Smooth muscle cell (in vitro differentiated cells): Measurements from ENCODE around the gene TAF1. TPM values are rescaled to one million over a fixed set of nuclear protein-coding genes. Genes with fewer than 3 reads are reported as not detected.
"Not testable (repeated sequence)": the region's sequence is repeated elsewhere in the genome, so short reads cannot be mapped to it uniquely, and the experiment has no call there.

Source experiments
- DNase-seq: peaks from one replicate; lab custom pipeline; 2025; ENCODE audit not compliant: unreplicated experiment; lab: John Stamatoyannopoulos, UW
- H2AFZ ChIP-seq: fragments of 200-600 bp; sonication (generic); 2 replicates; pipeline ENCODE4 v1.6.0; 2016; ENCODE audit warnings: antibody characterized with exemption, low read depth, mild to moderate bottlenecking
- H3F3A ChIP-seq: fragments of 200-600 bp; sonication (generic); 2 replicates; pipeline ENCODE4 v1.6.0; 2017; ENCODE audit warnings: antibody characterized with exemption, low read depth
- H3K27ac ChIP-seq: fragments of 200-600 bp; sonication (generic); 2 replicates; pipeline ENCODE4 v1.5.1; 2016; ENCODE audit warnings: low read depth, mild to moderate bottlenecking
- H3K27me3 ChIP-seq: fragments of 200-600 bp; sonication (generic); 2 replicates; pipeline ENCODE4 v1.6.1; 2016; ENCODE audit warnings: low read depth, mild to moderate bottlenecking
- H3K36me3 ChIP-seq: fragments of 200-600 bp; sonication (generic); 2 replicates; pipeline ENCODE4 v1.5.1; 2016; ENCODE audit warnings: low read depth
- H3K4me1 ChIP-seq: fragments of 200-600 bp; sonication (generic); 2 replicates; pipeline ENCODE4 v1.5.1; 2016; ENCODE audit warnings: low read depth
- H3K4me2 ChIP-seq: fragments of 200-600 bp; sonication (generic); 2 replicates; pipeline ENCODE4 v1.6.0; 2016; ENCODE audit warnings: mild to moderate bottlenecking
- H3K4me3 ChIP-seq: fragments of 200-600 bp; sonication (generic); 2 replicates; pipeline ENCODE4 v1.5.1; 2016; ENCODE audit warnings: mild to moderate bottlenecking
- H3K79me2 ChIP-seq: fragments of 200-600 bp; sonication (generic); 2 replicates; pipeline ENCODE4 v1.6.0; 2016; ENCODE audit warnings: low read depth, mild to moderate bottlenecking
- H3K9ac ChIP-seq: fragments of 200-600 bp; sonication (generic); 2 replicates; pipeline ENCODE4 v1.6.0; 2016; ENCODE audit warnings: low read depth
- H3K9me3 ChIP-seq: fragments of 200-600 bp; sonication (generic); replicated peaks from 2 replicates; pipeline ENCODE4 v1.5.1; 2016; ENCODE audit warnings: low read depth
- H4K20me1 ChIP-seq: fragments of 200-600 bp; sonication (generic); 2 replicates; pipeline ENCODE4 v1.6.0; 2016; ENCODE audit warnings: low read depth
- CTCF ChIP-seq: fragments of 200-600 bp; sonication (generic); IDR thresholded peaks from 2 replicates; pipeline ENCODE4 v1.5.1; 2017; ENCODE audit warnings: borderline replicate concordance, mild to moderate bottlenecking, antibody characterized with exemption; ENCODE audit not compliant: insufficient read depth, poor library complexity, severe bottlenecking
- WGBS: methylation state at CpG from one replicate; pipeline ENCODE4 v1.1.7; 2016; ENCODE audit warnings: low lambda C conversion rate; 5-methylcytosine and 5-hydroxymethylcytosine counted together
- polyA plus RNA-seq: library from polyadenylated mRNA; unstranded; fragments of >200 nt; fragmentation: Nextera tagmentation; extraction: Ambion mirVana; gene quantifications from 2 replicates; pipeline ENCODE4 v1.2.1, GENCODE V29; 2016
- total RNA-seq: library from RNA; depleted of rRNA; stranded (reverse); fragments of >200 nt; gene quantifications from 2 replicates; pipeline ENCODE4 v1.2.3, GENCODE V29; 2014

The TAF1 gene
- total and polyA plus RNA-seq, 2 experiments from 2014 or later, result 2.7 to 14.0 TPM

GRCh38 chrX:71496476-71496875 lies 130.3 kb downstream of the TAF1 start:
- Histone ChIP-seq H3K4me3 (no peak overlapping the region), H3F3A (no peaks in the 10 kb centered on the region), H3K27me3 (no peaks in the 10 kb centered on the region), H3K79me2 (no peaks in the 10 kb centered on the region), H2AFZ (no peak overlapping the region), H4K20me1 (no peaks in the 10 kb centered on the region), H3K36me3 (no peaks in the 10 kb centered on the region), H3K4me1 (no peaks in the 10 kb centered on the region), H3K27ac (no peak overlapping the region), H3K4me2 (no peak overlapping the region), H3K9ac (no peak overlapping the region), H3K9me3 (no peaks in the 10 kb centered on the region)
- no peak for TF ChIP-seq CTCF
- 68% methylated on average over 3 of the region's 3 CpGs for WGBS
- DNase-seq, result no peak

- not testable (repeated sequence) for H4K20me1 ChIP-seq, H3K36me3 ChIP-seq, H3K79me2 ChIP-seq, H3K27ac ChIP-seq, H3F3A ChIP-seq, H2AFZ ChIP-seq, H3K9ac ChIP-seq, H3K4me3 ChIP-seq, H3K4me2 ChIP-seq, H3K27me3 ChIP-seq, H3K4me1 ChIP-seq, H3K9me3 ChIP-seq, DNase-seq
- WGBS, result 73% methylated on average over 5 of the region's 5 CpGs
These were observed 135.9 kb downstream of the TAF1 start for GRCh38 chrX:71502080-71502479.

GRCh38 chrX:71504346-71504745 lies 138.2 kb downstream of the TAF1 start:
- TF ChIP-seq CTCF, result no peak
- WGBS, result 78% methylated on average over 1 of the region's 1 CpG
- Histone ChIP-seq H3K4me3 (no peak overlapping the region), H3K27ac (no peak overlapping the region), H3K4me2 (no peak overlapping the region), H3K4me1 (no peaks in the 10 kb centered on the region), H3K9ac (no peak overlapping the region), H3F3A (no peaks in the 10 kb centered on the region), H3K79me2 (no peaks in the 10 kb centered on the region), H3K27me3 (no peaks in the 10 kb centered on the region), H4K20me1 (no peaks in the 10 kb centered on the region), H2AFZ (no peak overlapping the region), H3K36me3 (no peaks in the 10 kb centered on the region), H3K9me3 (no peaks in the 10 kb centered on the region)
- no peak for DNase-seq

GRCh38 chrX:71509289-71509688 lies 143.1 kb downstream of the TAF1 start:
- no peak overlapping the region for H2AFZ ChIP-seq
- H4K20me1 ChIP-seq, result no peaks in the 10 kb centered on the region
- no peaks in the 10 kb centered on the region for H3K79me2 ChIP-seq
- no peak overlapping the region for H3K27ac ChIP-seq
- no peak for TF ChIP-seq CTCF
- H3K4me2 ChIP-seq, result no peak overlapping the region
- no peaks in the 10 kb centered on the region for H3K4me1 ChIP-seq
- WGBS, result 80% methylated on average over 1 of the region's 1 CpG
- H3K9me3 ChIP-seq, result no peaks in the 10 kb centered on the region
- no peaks in the 10 kb centered on the region for H3K36me3 ChIP-seq
- no peaks in the 10 kb centered on the region for H3F3A ChIP-seq
- no peaks in the 10 kb centered on the region for H3K27me3 ChIP-seq
- no peak overlapping the region for H3K9ac ChIP-seq
- H3K4me3 ChIP-seq, result no peak overlapping the region
- DNase-seq, result no peak
